GM23248 (cell line): ENCODE results near the gene SPATS2L.

ENCODE experiments used
- EZH2 ChIP-seq: fragments of 200-600 bp; sonication (generic); IDR thresholded peaks from 2 replicates; pipeline ENCODE4 v1.6.1; 2018; ENCODE audit warnings: antibody characterized with exemption, mild to moderate bottlenecking; ENCODE audit not compliant: insufficient read depth, poor library complexity, severe bottlenecking
- EZH2phosphoT487 ChIP-seq: fragments of 200-600 bp; sonication (generic); IDR thresholded peaks from 2 replicates; pipeline ENCODE4 v1.6.1; 2018; ENCODE audit warnings: antibody characterized with exemption, moderate library complexity, mild to moderate bottlenecking, low read depth; ENCODE audit not compliant: insufficient read depth

DNA sequence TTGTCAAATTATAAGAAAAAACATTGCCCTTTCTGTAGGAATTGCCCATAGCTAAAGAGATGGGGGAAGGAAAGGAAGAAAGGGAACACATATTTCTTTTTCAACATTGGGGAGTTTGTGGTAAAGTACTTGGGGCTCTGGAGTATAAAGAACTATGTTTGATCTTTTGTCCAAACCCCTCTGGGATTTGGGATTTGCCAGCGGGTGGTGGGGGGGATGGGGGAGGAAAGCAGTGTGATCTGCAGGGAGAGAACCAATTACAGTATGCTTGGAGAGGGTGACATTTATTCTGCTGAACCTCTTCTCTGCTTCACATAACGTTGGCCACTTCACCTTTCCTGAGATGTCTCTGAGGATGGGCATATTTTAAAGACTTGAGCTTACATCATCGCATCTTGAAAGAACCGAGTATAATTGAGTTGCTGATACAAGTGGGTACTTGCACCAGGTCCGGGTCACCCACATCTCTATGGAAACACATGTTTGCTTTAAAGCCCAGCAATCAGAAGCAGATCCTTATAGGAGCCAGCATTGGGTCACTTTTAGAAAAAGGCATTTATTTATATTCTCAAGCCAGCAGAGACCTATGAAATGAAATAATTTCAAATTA lies 73.1 kb downstream of the SPATS2L start:
- TF ChIP-seq EZH2, result no peak
- TF ChIP-seq EZH2phosphoT487, result no peak
